ENCODE measurements around the gene KRT5.

KRT5 gene

GRCh38 chr12:52506858-52507715 lies 13.1 kb downstream of the KRT5 start:
- peak; percentile 79 for ATAC-seq
- no peak for TF ChIP-seq ZNF70 (CRISPR knock-in tag; IDR thresholded peaks at IDR 0.05)
- no peak for TF ChIP-seq OSR1 (CRISPR knock-in tag; IDR thresholded peaks at IDR 0.05)
- no peak for TF ChIP-seq SNAI2 (CRISPR knock-in tag; IDR thresholded peaks at IDR 0.05)
- TF ChIP-seq TOX (CRISPR knock-in tag; IDR thresholded peaks at IDR 0.05; ENCODE audit: borderline replicate concordance), result no peak
- no peak for TF ChIP-seq ARNTL (CRISPR knock-in tag; IDR thresholded peaks at IDR 0.05; ENCODE audit: borderline replicate concordance, low read depth)
- no peak for TF ChIP-seq ZNF565 (CRISPR knock-in tag; conservative IDR thresholded peaks at IDR 0.05; ENCODE audit: low read depth)
- no peak for TF ChIP-seq CSDC2 (CRISPR knock-in tag; IDR thresholded peaks at IDR 0.05)
- TF ChIP-seq GLIS3 (CRISPR knock-in tag; IDR thresholded peaks at IDR 0.05), result no peak

- no peak for ATAC-seq
- TF ChIP-seq TSHZ2 (CRISPR knock-in tag; IDR thresholded peaks at IDR 0.05) (no peak), CSRNP3 (CRISPR knock-in tag; IDR thresholded peaks at IDR 0.05) (no peak), CSDC2 (CRISPR knock-in tag; IDR thresholded peaks at IDR 0.05) (no peak), BACH2 (CRISPR knock-in tag; IDR thresholded peaks at IDR 0.05; ENCODE audit: borderline replicate concordance) (no peak), ZC3H10 (CRISPR knock-in tag; IDR thresholded peaks at IDR 0.05) (no peak), SNAI2 (CRISPR knock-in tag; IDR thresholded peaks at IDR 0.05) (no peak), TCF4 (CRISPR knock-in tag; IDR thresholded peaks at IDR 0.05; ENCODE audit: borderline replicate concordance) (no peak), GLIS3 (CRISPR knock-in tag; IDR thresholded peaks at IDR 0.05) (no peak), ZFP30 (CRISPR knock-in tag; IDR thresholded peaks at IDR 0.05) (no peak), ARNTL (CRISPR knock-in tag; IDR thresholded peaks at IDR 0.05; ENCODE audit: borderline replicate concordance, low read depth) (no peak), PATZ1 (CRISPR knock-in tag; IDR thresholded peaks at IDR 0.05; ENCODE audit: borderline replicate concordance) (no peak), ESRRG (CRISPR knock-in tag; IDR thresholded peaks at IDR 0.05) (no peak), RARB (CRISPR knock-in tag; IDR thresholded peaks at IDR 0.05) (no peak), ZNF565 (CRISPR knock-in tag; conservative IDR thresholded peaks at IDR 0.05; ENCODE audit: low read depth) (no peak), ZNF8 (CRISPR knock-in tag; IDR thresholded peaks at IDR 0.05) (no peak)
Observed at GRCh38 chr12:52502877-52503276, 17.3 kb downstream of the KRT5 start.

- ATAC-seq, result no peak
Observed at GRCh38 chr12:52501490-52501889, 18.7 kb downstream of the KRT5 start.

More at GRCh38 chr12:52501490-52501889, 18.7 kb downstream of the KRT5 start:
- TF ChIP-seq ARNTL (CRISPR knock-in tag; IDR thresholded peaks at IDR 0.05; ENCODE audit: borderline replicate concordance, low read depth), result no peak
- TF ChIP-seq GLIS3 (CRISPR knock-in tag; IDR thresholded peaks at IDR 0.05), result no peak
- no peak for TF ChIP-seq ZC3H10 (CRISPR knock-in tag; IDR thresholded peaks at IDR 0.05)
- TF ChIP-seq TCF4 (CRISPR knock-in tag; IDR thresholded peaks at IDR 0.05; ENCODE audit: borderline replicate concordance), result no peak
- no peak for TF ChIP-seq ISL1 (CRISPR knock-in tag; IDR thresholded peaks at IDR 0.05)
- TF ChIP-seq PATZ1 (CRISPR knock-in tag; IDR thresholded peaks at IDR 0.05; ENCODE audit: borderline replicate concordance), result no peak
- no peak for TF ChIP-seq TOX (CRISPR knock-in tag; IDR thresholded peaks at IDR 0.05; ENCODE audit: borderline replicate concordance)
- TF ChIP-seq SNAI2 (CRISPR knock-in tag; IDR thresholded peaks at IDR 0.05), result no peak
- TF ChIP-seq PPARA (CRISPR knock-in tag; IDR thresholded peaks at IDR 0.05; ENCODE audit: borderline replicate concordance), result no peak
- TF ChIP-seq OSR1 (CRISPR knock-in tag; IDR thresholded peaks at IDR 0.05), result no peak
- TF ChIP-seq ESRRG (CRISPR knock-in tag; IDR thresholded peaks at IDR 0.05), result no peak
- no peak for TF ChIP-seq ZNF8 (CRISPR knock-in tag; IDR thresholded peaks at IDR 0.05)
- no peak for TF ChIP-seq RARB (CRISPR knock-in tag; IDR thresholded peaks at IDR 0.05)
- no peak for TF ChIP-seq CSRNP3 (CRISPR knock-in tag; IDR thresholded peaks at IDR 0.05)
- TF ChIP-seq ZFP3 (CRISPR knock-in tag; IDR thresholded peaks at IDR 0.05), result no peak
- TF ChIP-seq BACH2 (CRISPR knock-in tag; IDR thresholded peaks at IDR 0.05; ENCODE audit: borderline replicate concordance), result no peak
- no peak for TF ChIP-seq POU6F1 (CRISPR knock-in tag; IDR thresholded peaks at IDR 0.05; ENCODE audit: borderline replicate concordance, low read depth)

Data from SK-N-SH treated with all-trans-retinoic acid at 6 μM for 48 hours (cell line).